K562 (cell line): Measurements from ENCODE around the gene VWC2L. TPM values are rescaled to one million over a fixed set of nuclear protein-coding genes. Genes with fewer than 3 reads are reported as not detected.

ENCODE experiments used
- ATAC-seq: fragments of 200-7000 bp; cut with Tn5 transposase; 3 replicates; pipeline ENCODE4 v1.9.1; 2020; ENCODE audit warnings: moderate library complexity
- BruUV-seq: library from RNA; stranded (reverse); fragments of 400-500 nt; replicated peaks from 2 replicates; lab custom pipeline; 2021; lab: Mats Ljungman, UMichigan
- CTCF ChIA-PET: fragments of 300-600 bp; formaldehyde crosslinking; extraction: SDS; loops from one replicate; lab custom pipeline; 2021; ENCODE audit warnings: low intra/inter-chr PET ratio; lab: Yijun Ruan, JAX
- POLR2A ChIA-PET: fragments of 300-600, 350-650 bp; sonication (Branson Sonifier 250); formaldehyde crosslinking; extraction: SDS; loops from one replicate; lab custom pipeline; 2021; ENCODE audit warnings: antibody characterized with exemption, inconsistent platforms; lab: Yijun Ruan, JAX
- DNase-seq, 4 experiments: peaks; one replicate each; pipeline versions ENCODE4 v3.0.0 to v3.0.0-alpha.2; 2011 to 2018; ENCODE audit warnings: low spot score in 3 of 4, mixed read lengths in 3 of 4; ENCODE audit errors: extremely low read depth in 1 of 4
- FAIRE-seq: peaks from 2 replicates; lab custom pipeline; 2011; peaks lifted over from hg19 to GRCh38; lab: Jason Lieb, UNC
- H2AFZ ChIP-seq: 2 replicates; pipeline ENCODE4 v1.6.0; 2011; ENCODE audit warnings: low read depth, low read length, control low read depth, inconsistent platforms
- H3K27ac ChIP-seq: fragments of 200-600 bp; 3 replicates; pipeline ENCODE4 v1.8.0; 2011; ENCODE audit warnings: low read depth, mild to moderate bottlenecking, control low read depth, inconsistent platforms, low read length, moderate library complexity, mixed read lengths; ENCODE audit errors: extremely low read depth
- H3K27me3 ChIP-seq, 2 experiments: fragments of 300-600 bp in 1 of 2; 2 replicates in 1 of 2; 3 replicates in 1 of 2; pipeline versions ENCODE4 v1.6.0 to v1.8.0; 2011; ENCODE audit warnings: inconsistent platforms in 2 of 2, low read length in 2 of 2, mild to moderate bottlenecking in 1 of 2, mixed read lengths in 1 of 2, moderate library complexity in 1 of 2; ENCODE audit not compliant: control insufficient read depth in 2 of 2, insufficient read depth in 2 of 2
- H3K36me3 ChIP-seq: fragments of 300-600 bp; 3 replicates; pipeline ENCODE4 v1.8.0; 2011; ENCODE audit warnings: mild to moderate bottlenecking, low read length, inconsistent platforms; ENCODE audit not compliant: control insufficient read depth, insufficient read depth
- H3K4me1 ChIP-seq, 2 experiments: fragments of 200-600 bp in 1 of 2; replicated peaks in 1 of 2; 2 replicates in 1 of 2; 3 replicates in 1 of 2; pipeline versions ENCODE4 v1.5.1 to v1.8.0; 2011; ENCODE audit warnings: inconsistent platforms in 2 of 2, low read length in 2 of 2, mild to moderate bottlenecking in 1 of 2, mixed read lengths in 1 of 2, moderate library complexity in 1 of 2; ENCODE audit not compliant: control insufficient read depth in 2 of 2, insufficient read depth in 2 of 2
- H3K4me2 ChIP-seq: 2 replicates; pipeline ENCODE4 v1.6.1; 2011; ENCODE audit warnings: low read length, control low read depth, inconsistent platforms, mixed read lengths; ENCODE audit not compliant: insufficient read depth
- H3K4me3 ChIP-seq: fragments of 200-600 bp; sonication (generic), shearing (Covaris generic); 2 replicates; pipeline ENCODE4 v1.5.1; 2016; ENCODE audit warnings: control low read depth, inconsistent platforms
- H3K79me2 ChIP-seq: fragments of 200-600 bp; 3 replicates; pipeline ENCODE4 v1.8.0; 2011; ENCODE audit warnings: low read length, inconsistent platforms; ENCODE audit not compliant: control insufficient read depth, insufficient read depth
- H3K9ac ChIP-seq, 2 experiments: 2 replicates each; pipeline versions ENCODE4 v1.6.0 to v1.6.1; 2011; ENCODE audit warnings: low read depth in 2 of 2, low read length in 2 of 2, control low read depth in 1 of 2, inconsistent platforms in 1 of 2, mild to moderate bottlenecking in 1 of 2, mixed read lengths in 1 of 2; ENCODE audit not compliant: insufficient read depth in 1 of 2
- H3K9me1 ChIP-seq: one replicate; pipeline ENCODE4 v1.6.0; 2011; ENCODE audit warnings: inconsistent platforms, mild to moderate bottlenecking, low read length, moderate library complexity; ENCODE audit not compliant: control insufficient read depth, insufficient read depth
- H3K9me3 ChIP-seq: replicated peaks from 2 replicates; pipeline ENCODE4 v1.5.1; 2011; ENCODE audit warnings: low read depth, low read length, inconsistent platforms; ENCODE audit not compliant: control insufficient read depth, insufficient read depth
- H4K20me1 ChIP-seq: replicated peaks from 2 replicates; pipeline ENCODE4 v1.6.1; 2011; ENCODE audit warnings: low read length, inconsistent platforms, mixed read lengths; ENCODE audit not compliant: control insufficient read depth, insufficient read depth
- GABPB1 ChIP-seq: sonication (generic); formaldehyde crosslinking; IDR thresholded peaks from 2 replicates; pipeline ENCODE4 v1.8.0; 2022; ENCODE audit warnings: mild to moderate bottlenecking, missing genetic modification reagents
- MYNN ChIP-seq, 2 experiments: sonication (generic); formaldehyde crosslinking in 1 of 2; IDR thresholded peaks; 2 replicates each; pipeline versions ENCODE4 v1.5.0 to v1.6.1; 2016 to 2020; ENCODE audit warnings: antibody characterized with exemption in 1 of 2, missing genetic modification reagents in 1 of 2
- NCOA1 ChIP-seq: fragments of 450-650 bp; IDR thresholded peaks from 2 replicates; pipeline ENCODE4 v1.6.1; 2016; ENCODE audit warnings: low read depth
- NCOA4 ChIP-seq: fragments of 450-650 bp; IDR thresholded peaks from 2 replicates; pipeline ENCODE4 v1.6.1; 2018; ENCODE audit warnings: mild to moderate bottlenecking; ENCODE audit not compliant: partially characterized antibody
- RFX5 ChIP-seq: IDR thresholded peaks from 2 replicates; pipeline ENCODE4 v1.6.1; 2011; ENCODE audit warnings: low read depth, mild to moderate bottlenecking, improper control_type of control experiment, low read length
- SMAD1 ChIP-seq: fragments of 150-350 bp; IDR thresholded peaks from 2 replicates; pipeline ENCODE4 v1.6.1; 2014; ENCODE audit warnings: low read length, low read depth; ENCODE audit not compliant: partially characterized antibody
- SMARCA5 ChIP-seq: fragments of 450-650 bp; IDR thresholded peaks from 2 replicates; pipeline ENCODE4 v1.6.1; 2016
- SPI1 ChIP-seq: IDR thresholded peaks from 2 replicates; pipeline ENCODE4 v1.6.1; 2011; ENCODE audit warnings: low read depth, low read length, control low read depth, borderline replicate concordance
- ZEB2 ChIP-seq: fragments of 450-650 bp; IDR thresholded peaks from 2 replicates; pipeline ENCODE4 v1.6.1; 2016
- ZNF134 ChIP-seq: fragments of 250-450 bp; sonication (Bioruptor Pico); conservative IDR thresholded peaks from 2 replicates; pipeline ENCODE4 v1.4.0; 2020
- WGBS: fragments of 100-300 bp; shearing (Covaris generic); methylation state at CpG from one replicate; pipeline ENCODE4 v1.1.6; 2016; ENCODE audit warnings: low coverage, mixed read lengths; ENCODE audit not compliant: insufficient coverage; ENCODE audit errors: missing lambda C conversion rate; 5-methylcytosine and 5-hydroxymethylcytosine counted together
- in situ Hi-C: fragments of 300-500 bp; cut with MboI; formaldehyde crosslinking; loops from 4 replicates; pipeline ENCODE4 v1.15.0; 2018; ENCODE audit warnings: inconsistent platforms, mixed read lengths
- intact Hi-C: fragments of 100-400 bp; cut with micrococcal nuclease; formaldehyde crosslinking; loops from 2 replicates; pipeline ENCODE4 v1.14.2; 2022
- polyA plus RNA-seq, 8 experiments: library from polyadenylated mRNA; depleted of rRNA in 4 of 8; stranded (reverse) in 5 of 8; unstranded in 3 of 8; fragments of >200 nt; fragmentation: Nextera tagmentation in 2 of 8; fragmentation: Illumina TruSeq in 1 of 8; extraction: Ambion mirVana in 2 of 8; extraction: Trizol in 1 of 8; gene quantifications; 2 replicates each; pipeline versions ENCODE4 v1.2.1 to v1.2.3, GENCODE V29; 2011 to 2014; ENCODE audit warnings: inconsistent platforms in 1 of 8, missing spikeins in 1 of 8
- total RNA-seq, 7 experiments: library from RNA; depleted of rRNA in 6 of 7; stranded (reverse); fragments of >200 nt in 6 of 7; fragmentation: Illumina TruSeq in 2 of 7; extraction: Trizol in 2 of 7; gene quantifications; 2 replicates each; pipeline versions ENCODE4 v1.2.1 to v1.2.3, GENCODE V29; 2011 to 2021; ENCODE audit warnings: low replicate concordance in 1 of 7
- TF ChIP-seq, protein P1 (sequence below): conservative IDR thresholded peaks from 2 replicates; pipeline ENCODE4 v1.6.1; 2011; ENCODE audit warnings: low read depth, mild to moderate bottlenecking, low read length; ENCODE audit not compliant: control insufficient read depth
- TF ChIP-seq, protein P2 (sequence below): fragments of 250-450 bp; sonication (Bioruptor Pico); IDR thresholded peaks from 2 replicates; pipeline ENCODE4 v1.4.0; 2020; ENCODE audit warnings: mild to moderate bottlenecking, moderate library complexity, borderline replicate concordance
- TF ChIP-seq, protein P3 (sequence below): fragments of 200-800 bp; sonication (Bioruptor generic); IDR thresholded peaks from 2 replicates; pipeline ENCODE4 v1.6.1; 2016; ENCODE audit warnings: missing genetic modification characterization, missing compliant biosample characterization
- TF ChIP-seq, protein P4 (sequence below): fragments of 450-650 bp; IDR thresholded peaks from 2 replicates; pipeline ENCODE4 v1.6.1; 2016; ENCODE audit warnings: antibody characterized with exemption

VWC2L gene
- total and polyA plus RNA-seq, 9 of the 15 experiments (the other 6 are each of a cell fraction or from before 2014, with no cell fraction given): not detected

DNA sequence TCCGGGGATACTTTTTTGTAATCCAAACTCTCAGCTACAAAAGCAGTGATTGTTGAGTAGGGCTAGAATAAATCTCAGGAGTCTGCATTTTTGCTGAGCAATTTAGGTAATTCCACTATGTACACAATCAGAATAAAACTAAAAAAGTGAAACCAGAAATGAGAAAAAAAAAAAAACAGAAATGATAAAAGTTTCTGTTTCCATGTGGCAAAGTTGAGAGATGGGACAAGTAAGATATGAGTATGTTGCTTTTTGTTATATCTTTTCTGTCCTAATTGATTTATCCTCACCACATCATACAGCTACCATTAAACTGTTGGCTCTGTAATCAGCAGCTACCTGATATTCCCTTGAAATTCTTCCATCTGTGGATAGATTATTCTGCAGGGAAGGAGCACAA is 92.7 kb downstream of the VWC2L start:
- no peak for ATAC-seq
- Histone ChIP-seq H3K9ac (no peak overlapping the region), H3K27ac (no peak overlapping the region), H3K27me3 (no peaks in the 10 kb centered on the region), H3K36me3 (no peaks in the 10 kb centered on the region), H2AFZ (no peak overlapping the region), H3K4me2 (no peak overlapping the region), H3K79me2 (no peaks in the 10 kb centered on the region), H3K4me3 (no peak overlapping the region), H4K20me1 (no peaks in the 10 kb centered on the region), H3K4me1 (no peaks in the 10 kb centered on the region), H3K9me3 (no peaks in the 10 kb centered on the region), H3K9me1 (no peaks in the 10 kb centered on the region)
- in situ Hi-C loops: no loop called here
- no peak for FAIRE-seq
- intact Hi-C loops: no loop called here
- CTCF ChIA-PET: no interaction called here
- 0% methylated on average over 1 of the region's 1 CpG for WGBS
- POLR2A ChIA-PET: no interaction called here
- no TSS peak for BruUV-seq
- DNase-seq: no peak
- no peak for TF ChIP-seq GABPB1
- TF ChIP-seq ZNF134 (CRISPR knock-in tag): no peak
- no peak for TF ChIP-seq SPI1
- TF ChIP-seq NCOA4: no peak
- TF ChIP-seq, protein P1, sequence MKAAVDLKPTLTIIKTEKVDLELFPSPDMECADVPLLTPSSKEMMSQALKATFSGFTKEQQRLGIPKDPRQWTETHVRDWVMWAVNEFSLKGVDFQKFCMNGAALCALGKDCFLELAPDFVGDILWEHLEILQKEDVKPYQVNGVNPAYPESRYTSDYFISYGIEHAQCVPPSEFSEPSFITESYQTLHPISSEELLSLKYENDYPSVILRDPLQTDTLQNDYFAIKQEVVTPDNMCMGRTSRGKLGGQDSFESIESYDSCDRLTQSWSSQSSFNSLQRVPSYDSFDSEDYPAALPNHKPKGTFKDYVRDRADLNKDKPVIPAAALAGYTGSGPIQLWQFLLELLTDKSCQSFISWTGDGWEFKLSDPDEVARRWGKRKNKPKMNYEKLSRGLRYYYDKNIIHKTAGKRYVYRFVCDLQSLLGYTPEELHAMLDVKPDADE: no peak
- TF ChIP-seq ZEB2: no peak
- no peak for TF ChIP-seq SMARCA5
- TF ChIP-seq NCOA1: no peak
- TF ChIP-seq RFX5: no peak
- TF ChIP-seq MYNN (IDR thresholded peaks at IDR 0.05): no peak
- no peak for TF ChIP-seq MYNN (CRISPR knock-in tag; IDR thresholded peaks at IDR 0.05)
- TF ChIP-seq, protein P2, sequence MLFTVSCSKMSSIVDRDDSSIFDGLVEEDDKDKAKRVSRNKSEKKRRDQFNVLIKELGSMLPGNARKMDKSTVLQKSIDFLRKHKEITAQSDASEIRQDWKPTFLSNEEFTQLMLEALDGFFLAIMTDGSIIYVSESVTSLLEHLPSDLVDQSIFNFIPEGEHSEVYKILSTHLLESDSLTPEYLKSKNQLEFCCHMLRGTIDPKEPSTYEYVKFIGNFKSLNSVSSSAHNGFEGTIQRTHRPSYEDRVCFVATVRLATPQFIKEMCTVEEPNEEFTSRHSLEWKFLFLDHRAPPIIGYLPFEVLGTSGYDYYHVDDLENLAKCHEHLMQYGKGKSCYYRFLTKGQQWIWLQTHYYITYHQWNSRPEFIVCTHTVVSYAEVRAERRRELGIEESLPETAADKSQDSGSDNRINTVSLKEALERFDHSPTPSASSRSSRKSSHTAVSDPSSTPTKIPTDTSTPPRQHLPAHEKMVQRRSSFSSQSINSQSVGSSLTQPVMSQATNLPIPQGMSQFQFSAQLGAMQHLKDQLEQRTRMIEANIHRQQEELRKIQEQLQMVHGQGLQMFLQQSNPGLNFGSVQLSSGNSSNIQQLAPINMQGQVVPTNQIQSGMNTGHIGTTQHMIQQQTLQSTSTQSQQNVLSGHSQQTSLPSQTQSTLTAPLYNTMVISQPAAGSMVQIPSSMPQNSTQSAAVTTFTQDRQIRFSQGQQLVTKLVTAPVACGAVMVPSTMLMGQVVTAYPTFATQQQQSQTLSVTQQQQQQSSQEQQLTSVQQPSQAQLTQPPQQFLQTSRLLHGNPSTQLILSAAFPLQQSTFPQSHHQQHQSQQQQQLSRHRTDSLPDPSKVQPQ (CRISPR knock-in tag): no peak
- TF ChIP-seq, protein P3, sequence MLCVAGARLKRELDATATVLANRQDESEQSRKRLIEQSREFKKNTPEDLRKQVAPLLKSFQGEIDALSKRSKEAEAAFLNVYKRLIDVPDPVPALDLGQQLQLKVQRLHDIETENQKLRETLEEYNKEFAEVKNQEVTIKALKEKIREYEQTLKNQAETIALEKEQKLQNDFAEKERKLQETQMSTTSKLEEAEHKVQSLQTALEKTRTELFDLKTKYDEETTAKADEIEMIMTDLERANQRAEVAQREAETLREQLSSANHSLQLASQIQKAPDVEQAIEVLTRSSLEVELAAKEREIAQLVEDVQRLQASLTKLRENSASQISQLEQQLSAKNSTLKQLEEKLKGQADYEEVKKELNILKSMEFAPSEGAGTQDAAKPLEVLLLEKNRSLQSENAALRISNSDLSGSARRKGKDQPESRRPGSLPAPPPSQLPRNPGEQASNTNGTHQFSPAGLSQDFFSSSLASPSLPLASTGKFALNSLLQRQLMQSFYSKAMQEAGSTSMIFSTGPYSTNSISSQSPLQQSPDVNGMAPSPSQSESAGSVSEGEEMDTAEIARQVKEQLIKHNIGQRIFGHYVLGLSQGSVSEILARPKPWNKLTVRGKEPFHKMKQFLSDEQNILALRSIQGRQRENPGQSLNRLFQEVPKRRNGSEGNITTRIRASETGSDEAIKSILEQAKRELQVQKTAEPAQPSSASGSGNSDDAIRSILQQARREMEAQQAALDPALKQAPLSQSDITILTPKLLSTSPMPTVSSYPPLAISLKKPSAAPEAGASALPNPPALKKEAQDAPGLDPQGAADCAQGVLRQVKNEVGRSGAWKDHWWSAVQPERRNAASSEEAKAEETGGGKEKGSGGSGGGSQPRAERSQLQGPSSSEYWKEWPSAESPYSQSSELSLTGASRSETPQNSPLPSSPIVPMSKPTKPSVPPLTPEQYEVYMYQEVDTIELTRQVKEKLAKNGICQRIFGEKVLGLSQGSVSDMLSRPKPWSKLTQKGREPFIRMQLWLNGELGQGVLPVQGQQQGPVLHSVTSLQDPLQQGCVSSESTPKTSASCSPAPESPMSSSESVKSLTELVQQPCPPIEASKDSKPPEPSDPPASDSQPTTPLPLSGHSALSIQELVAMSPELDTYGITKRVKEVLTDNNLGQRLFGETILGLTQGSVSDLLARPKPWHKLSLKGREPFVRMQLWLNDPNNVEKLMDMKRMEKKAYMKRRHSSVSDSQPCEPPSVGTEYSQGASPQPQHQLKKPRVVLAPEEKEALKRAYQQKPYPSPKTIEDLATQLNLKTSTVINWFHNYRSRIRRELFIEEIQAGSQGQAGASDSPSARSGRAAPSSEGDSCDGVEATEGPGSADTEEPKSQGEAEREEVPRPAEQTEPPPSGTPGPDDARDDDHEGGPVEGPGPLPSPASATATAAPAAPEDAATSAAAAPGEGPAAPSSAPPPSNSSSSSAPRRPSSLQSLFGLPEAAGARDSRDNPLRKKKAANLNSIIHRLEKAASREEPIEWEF (CRISPR knock-in tag): no peak
- TF ChIP-seq, protein P4, sequence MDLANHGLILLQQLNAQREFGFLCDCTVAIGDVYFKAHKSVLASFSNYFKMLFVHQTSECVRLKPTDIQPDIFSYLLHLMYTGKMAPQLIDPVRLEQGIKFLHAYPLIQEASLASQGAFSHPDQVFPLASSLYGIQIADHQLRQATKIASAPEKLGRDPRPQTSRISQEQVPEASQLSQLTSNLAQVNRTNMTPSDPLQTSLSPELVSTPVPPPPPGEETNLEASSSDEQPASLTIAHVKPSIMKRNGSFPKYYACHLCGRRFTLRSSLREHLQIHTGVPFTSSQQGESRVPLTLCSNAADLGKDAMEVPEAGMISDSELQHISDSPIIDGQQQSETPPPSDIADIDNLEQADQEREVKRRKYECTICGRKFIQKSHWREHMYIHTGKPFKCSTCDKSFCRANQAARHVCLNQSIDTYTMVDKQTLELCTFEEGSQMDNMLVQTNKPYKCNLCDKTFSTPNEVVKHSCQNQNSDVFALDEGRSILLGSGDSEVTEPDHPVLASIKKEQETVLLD: no peak
- no peak for TF ChIP-seq SMAD1
